Measurements from ENCODE around the gene HSPA1L.

Gene HSPA1L

DNA sequence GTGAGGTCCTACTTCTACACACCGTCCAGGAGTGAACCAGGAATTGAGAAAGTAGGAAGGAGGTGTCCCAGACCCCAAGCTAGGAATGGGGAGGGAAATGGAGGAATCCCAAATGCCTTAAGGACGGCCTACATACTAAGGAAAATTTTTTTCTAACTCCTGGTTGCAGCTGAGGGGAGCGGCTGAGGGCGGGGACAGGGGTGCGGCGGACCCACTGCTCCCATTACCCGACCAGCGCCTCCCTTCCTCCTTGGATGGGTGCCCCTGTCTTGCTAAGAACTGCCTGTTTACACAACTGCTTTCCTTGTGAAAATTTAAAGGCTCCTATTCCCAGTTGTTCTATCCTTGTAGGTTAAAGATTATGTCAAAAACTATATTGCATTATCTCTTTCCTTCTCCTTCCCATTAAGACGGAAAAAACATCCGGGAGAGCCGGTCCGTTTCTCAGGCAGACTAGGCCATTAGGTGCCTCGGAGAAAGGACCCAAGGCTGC lies 11.8 kb upstream of the HSPA1L start (continued):
- TF ChIP-seq ZNF2 (tag by site-specific recombination; IDR thresholded peaks at IDR 0.05) (no peak), ZNF514 (tag by site-specific recombination; IDR thresholded peaks at IDR 0.05) (no peak), ZNF549 (tag by site-specific recombination; IDR thresholded peaks at IDR 0.05) (no peak), PRDM1 (tag by site-specific recombination; IDR thresholded peaks at IDR 0.05) (no peak), ZNF510 (tag by site-specific recombination; IDR thresholded peaks at IDR 0.05; ENCODE audit: insufficient replicate concordance) (no peak), ZBTB48 (tag by site-specific recombination; IDR thresholded peaks at IDR 0.05) (no peak), ZNF24 (tag by site-specific recombination; IDR thresholded peaks at IDR 0.05) (no peak; the same call in 1 of the 2 replicates), GLI2 (tag by site-specific recombination; IDR thresholded peaks at IDR 0.05; ENCODE audit: borderline replicate concordance, low read depth) (no peak), ZNF530 (tag by site-specific recombination; IDR thresholded peaks at IDR 0.05; ENCODE audit: low read depth) (no peak), ZNF658 (tag by site-specific recombination; IDR thresholded peaks at IDR 0.05) (no peak), ZNF433 (tag by site-specific recombination; IDR thresholded peaks at IDR 0.05; ENCODE audit: low read depth) (no peak), ZNF610 (tag by site-specific recombination; IDR thresholded peaks at IDR 0.05; ENCODE audit: borderline replicate concordance) (peak; percentile 97), ZNF707 (tag by site-specific recombination; IDR thresholded peaks at IDR 0.05) (no peak), ZNF548 (tag by site-specific recombination; IDR thresholded peaks at IDR 0.05) (no peak), ZNF626 (tag by site-specific recombination; IDR thresholded peaks at IDR 0.05) (no peak), ZNF391 (tag by site-specific recombination; IDR thresholded peaks at IDR 0.05; ENCODE audit: borderline replicate concordance, low read depth) (peak; percentile 41; the same call in 1 of the 2 replicates), SETDB1 (IDR thresholded peaks at IDR 0.05; ENCODE audit: insufficient read length, low read length) (no peak), PRDM2 (tag by site-specific recombination; IDR thresholded peaks at IDR 0.05; ENCODE audit: borderline replicate concordance) (no peak), HOXD13 (CRISPR knock-in tag; IDR thresholded peaks at IDR 0.05; ENCODE audit: borderline replicate concordance) (no peak), ZSCAN16 (tag by site-specific recombination; IDR thresholded peaks at IDR 0.05) (no peak), ZNF654 (tag by site-specific recombination; IDR thresholded peaks at IDR 0.05; ENCODE audit: low read depth) (peak; percentile 3; the same call in 1 of the 2 replicates), ZNF596 (tag by site-specific recombination; IDR thresholded peaks at IDR 0.05) (no peak), ZNF792 (tag by site-specific recombination; IDR thresholded peaks at IDR 0.05) (no peak), ZNF529 (tag by site-specific recombination; IDR thresholded peaks at IDR 0.05; ENCODE audit: insufficient replicate concordance) (no peak)
- TF ChIP-seq, protein P1, sequence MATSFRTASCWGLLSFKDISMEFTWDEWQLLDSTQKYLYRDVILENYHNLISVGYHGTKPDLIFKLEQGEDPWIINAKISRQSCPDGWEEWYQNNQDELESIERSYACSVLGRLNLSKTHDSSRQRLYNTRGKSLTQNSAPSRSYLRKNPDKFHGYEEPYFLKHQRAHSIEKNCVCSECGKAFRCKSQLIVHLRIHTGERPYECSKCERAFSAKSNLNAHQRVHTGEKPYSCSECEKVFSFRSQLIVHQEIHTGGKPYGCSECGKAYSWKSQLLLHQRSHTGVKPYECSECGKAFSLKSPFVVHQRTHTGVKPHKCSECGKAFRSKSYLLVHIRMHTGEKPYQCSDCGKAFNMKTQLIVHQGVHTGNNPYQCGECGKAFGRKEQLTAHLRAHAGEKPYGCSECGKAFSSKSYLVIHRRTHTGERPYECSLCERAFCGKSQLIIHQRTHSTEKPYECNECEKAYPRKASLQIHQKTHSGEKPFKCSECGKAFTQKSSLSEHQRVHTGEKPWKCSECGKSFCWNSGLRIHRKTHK (tag by site-specific recombination; IDR thresholded peaks at IDR 0.05) = no peak
- TF ChIP-seq, protein P2, sequence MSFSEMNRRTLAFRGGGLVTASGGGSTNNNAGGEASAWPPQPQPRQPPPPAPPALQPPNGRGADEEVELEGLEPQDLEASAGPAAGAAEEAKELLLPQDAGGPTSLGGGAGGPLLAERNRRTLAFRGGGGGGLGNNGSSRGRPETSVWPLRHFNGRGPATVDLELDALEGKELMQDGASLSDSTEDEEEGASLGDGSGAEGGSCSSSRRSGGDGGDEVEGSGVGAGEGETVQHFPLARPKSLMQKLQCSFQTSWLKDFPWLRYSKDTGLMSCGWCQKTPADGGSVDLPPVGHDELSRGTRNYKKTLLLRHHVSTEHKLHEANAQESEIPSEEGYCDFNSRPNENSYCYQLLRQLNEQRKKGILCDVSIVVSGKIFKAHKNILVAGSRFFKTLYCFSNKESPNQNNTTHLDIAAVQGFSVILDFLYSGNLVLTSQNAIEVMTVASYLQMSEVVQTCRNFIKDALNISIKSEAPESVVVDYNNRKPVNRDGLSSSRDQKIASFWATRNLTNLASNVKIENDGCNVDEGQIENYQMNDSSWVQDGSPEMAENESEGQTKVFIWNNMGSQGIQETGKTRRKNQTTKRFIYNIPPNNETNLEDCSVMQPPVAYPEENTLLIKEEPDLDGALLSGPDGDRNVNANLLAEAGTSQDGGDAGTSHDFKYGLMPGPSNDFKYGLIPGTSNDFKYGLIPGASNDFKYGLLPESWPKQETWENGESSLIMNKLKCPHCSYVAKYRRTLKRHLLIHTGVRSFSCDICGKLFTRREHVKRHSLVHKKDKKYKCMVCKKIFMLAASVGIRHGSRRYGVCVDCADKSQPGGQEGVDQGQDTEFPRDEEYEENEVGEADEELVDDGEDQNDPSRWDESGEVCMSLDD (tag by site-specific recombination; IDR thresholded peaks at IDR 0.05) = peak; percentile 48; the same call in 1 of the 2 replicates
- TF ChIP-seq, protein P3, sequence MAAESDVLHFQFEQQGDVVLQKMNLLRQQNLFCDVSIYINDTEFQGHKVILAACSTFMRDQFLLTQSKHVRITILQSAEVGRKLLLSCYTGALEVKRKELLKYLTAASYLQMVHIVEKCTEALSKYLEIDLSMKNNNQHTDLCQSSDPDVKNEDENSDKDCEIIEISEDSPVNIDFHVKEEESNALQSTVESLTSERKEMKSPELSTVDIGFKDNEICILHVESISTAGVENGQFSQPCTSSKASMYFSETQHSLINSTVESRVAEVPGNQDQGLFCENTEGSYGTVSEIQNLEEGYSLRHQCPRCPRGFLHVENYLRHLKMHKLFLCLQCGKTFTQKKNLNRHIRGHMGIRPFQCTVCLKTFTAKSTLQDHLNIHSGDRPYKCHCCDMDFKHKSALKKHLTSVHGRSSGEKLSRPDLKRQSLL (tag by site-specific recombination; IDR thresholded peaks at IDR 0.05) = 0 out of 2 replicates have a peak, but pooled peaks have one; percentile 8
- TF ChIP-seq, protein P4, sequence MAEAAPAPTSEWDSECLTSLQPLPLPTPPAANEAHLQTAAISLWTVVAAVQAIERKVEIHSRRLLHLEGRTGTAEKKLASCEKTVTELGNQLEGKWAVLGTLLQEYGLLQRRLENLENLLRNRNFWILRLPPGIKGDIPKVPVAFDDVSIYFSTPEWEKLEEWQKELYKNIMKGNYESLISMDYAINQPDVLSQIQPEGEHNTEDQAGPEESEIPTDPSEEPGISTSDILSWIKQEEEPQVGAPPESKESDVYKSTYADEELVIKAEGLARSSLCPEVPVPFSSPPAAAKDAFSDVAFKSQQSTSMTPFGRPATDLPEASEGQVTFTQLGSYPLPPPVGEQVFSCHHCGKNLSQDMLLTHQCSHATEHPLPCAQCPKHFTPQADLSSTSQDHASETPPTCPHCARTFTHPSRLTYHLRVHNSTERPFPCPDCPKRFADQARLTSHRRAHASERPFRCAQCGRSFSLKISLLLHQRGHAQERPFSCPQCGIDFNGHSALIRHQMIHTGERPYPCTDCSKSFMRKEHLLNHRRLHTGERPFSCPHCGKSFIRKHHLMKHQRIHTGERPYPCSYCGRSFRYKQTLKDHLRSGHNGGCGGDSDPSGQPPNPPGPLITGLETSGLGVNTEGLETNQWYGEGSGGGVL (tag by site-specific recombination; IDR thresholded peaks at IDR 0.05) = no peak

Measured in HEK293 (cell line).